Lung microvascular endothelial cell (primary cell): ENCODE measurements around the gene HMCN2. TPM values are rescaled to one million over a fixed set of nuclear protein-coding genes. Genes with fewer than 3 reads are reported as not detected.
"Not testable (repeated sequence)": the region's sequence is repeated elsewhere in the genome, so short reads cannot be mapped to it uniquely, and the experiment has no call there.

Source experiments
- DNase-seq, 2 donors: peaks; one replicate each; pipeline versions ENCODE4 v3.0.0 to v3.0.0-alpha.2; 2010; ENCODE audit warnings: low read depth in 2 of 2
- total RNA-seq: library from RNA; depleted of rRNA; stranded (reverse); fragments of >200 nt; gene quantifications from 2 replicates; pipeline ENCODE4 v1.2.1, GENCODE V29; 2014

The HMCN2 gene
- total RNA-seq, 1 donor from 2014 or later, result under 0.01 TPM

DNA sequence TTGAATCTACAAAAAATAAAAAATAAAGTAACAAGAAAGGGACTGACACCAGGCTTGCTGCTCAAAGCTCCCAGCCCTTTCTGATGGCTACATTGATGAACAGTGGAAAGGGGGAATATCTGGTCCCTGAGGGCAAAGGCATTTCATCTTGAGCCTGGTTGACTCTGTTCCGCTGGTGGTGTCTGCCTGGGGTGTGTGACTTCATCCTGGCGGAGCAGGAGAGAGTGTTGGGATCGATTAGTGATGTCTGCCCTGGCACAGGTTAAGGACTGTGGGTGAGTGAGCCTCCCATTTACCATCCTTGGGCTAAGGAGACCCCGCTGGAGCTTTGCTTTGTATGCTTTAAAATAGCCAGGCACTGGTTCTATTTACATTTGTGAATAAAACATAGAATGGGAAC is 122.3 kb downstream of the HMCN2 start:
- DNase-seq, result no peak

GRCh38 chr9:130390390-130390789 is 124.8 kb downstream of the HMCN2 start:
- DNase-seq, result no peak

DNA sequence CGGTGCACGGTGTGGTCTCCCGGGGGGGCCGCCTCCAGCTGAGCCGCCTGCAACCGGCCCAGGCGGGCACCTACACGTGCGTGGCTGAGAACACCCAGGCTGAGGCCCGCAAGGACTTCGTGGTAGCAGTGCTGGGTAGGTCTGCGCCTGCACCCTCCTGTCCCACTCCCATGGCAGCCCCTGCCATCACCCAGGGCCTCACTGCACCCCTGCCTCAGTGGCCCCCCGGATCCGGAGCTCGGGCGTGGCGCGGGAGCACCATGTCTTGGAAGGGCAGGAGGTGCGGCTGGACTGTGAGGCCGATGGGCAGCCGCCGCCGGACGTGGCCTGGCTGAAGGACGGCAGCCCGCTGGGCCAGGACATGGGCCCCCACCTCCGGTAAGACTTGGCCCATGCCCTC is 125.4 kb downstream of the HMCN2 start:
- DNase-seq, result no peak

- no peak for DNase-seq
Measured at GRCh38 chr9:130391866-130392265, 126.3 kb downstream of the HMCN2 start.

DNA sequence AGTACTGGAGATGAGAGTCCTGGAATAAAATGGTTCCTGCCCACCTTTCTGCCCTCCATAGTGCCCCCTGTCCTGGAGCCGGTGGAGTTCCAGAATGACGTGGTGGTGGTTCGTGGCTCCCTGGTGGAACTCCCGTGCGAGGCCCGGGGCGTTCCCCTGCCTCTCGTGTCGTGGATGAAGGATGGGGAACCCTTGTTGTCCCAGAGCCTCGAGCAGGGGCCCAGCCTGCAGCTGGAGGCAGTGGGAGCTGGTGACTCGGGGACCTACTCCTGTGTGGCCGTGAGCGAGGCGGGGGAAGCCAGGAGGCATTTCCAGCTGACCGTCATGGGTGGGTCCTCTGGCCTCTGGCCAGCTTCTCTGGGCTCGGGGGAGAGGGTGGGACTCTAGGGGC is 128.1 kb downstream of the HMCN2 start:
- DNase-seq, result no peak

GRCh38 chr9:130394320-130394719 is 128.8 kb downstream of the HMCN2 start:
- no peak for DNase-seq

GRCh38 chr9:130394814-130395470 is 129.4 kb downstream of the HMCN2 start:
- no peak for DNase-seq

- no peak for DNase-seq
Measured at GRCh38 chr9:130395810-130396435, 130.4 kb downstream of the HMCN2 start.

GRCh38 chr9:130396581-130396980 is 131.0 kb downstream of the HMCN2 start:
- no peak for DNase-seq

DNA sequence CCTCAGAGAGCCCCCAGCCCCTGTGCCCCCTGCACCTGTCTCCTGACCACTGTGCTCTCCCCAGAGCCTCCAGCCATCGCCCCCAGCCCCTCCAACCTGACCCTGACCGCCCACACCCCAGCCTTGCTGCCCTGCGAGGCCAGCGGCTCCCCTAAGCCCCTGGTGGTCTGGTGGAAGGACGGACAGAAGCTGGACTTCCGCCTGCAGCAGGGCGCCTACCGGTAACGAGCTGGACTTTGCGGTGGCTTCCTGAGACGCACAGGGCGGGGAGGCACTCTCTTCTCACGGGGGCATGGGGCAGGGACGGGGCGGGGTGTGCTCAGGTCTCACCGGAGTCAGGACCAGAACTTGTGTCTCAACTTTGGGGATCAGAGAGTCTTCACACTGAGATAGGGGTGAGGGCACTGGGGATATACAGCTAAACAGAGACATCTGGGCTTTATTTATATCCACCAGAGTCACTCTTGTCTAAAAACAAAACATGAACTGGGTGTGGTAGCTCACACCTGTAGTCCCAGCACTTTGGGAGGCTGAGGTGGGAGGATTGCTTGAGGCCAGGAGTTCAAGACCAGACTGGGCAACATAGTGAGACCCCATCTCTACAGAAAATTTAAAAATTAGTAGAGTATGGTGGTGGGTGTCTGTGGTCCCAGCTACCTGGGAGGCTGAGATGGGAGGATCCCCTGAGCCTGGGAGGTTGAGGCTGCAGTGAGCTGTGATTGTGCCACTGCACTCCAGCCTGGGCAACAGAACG is 133.1 kb downstream of the HMCN2 start:
- DNase-seq, result no peak

GRCh38 chr9:130399768-130400167 is 134.2 kb downstream of the HMCN2 start:
- DNase-seq, result no peak

DNA sequence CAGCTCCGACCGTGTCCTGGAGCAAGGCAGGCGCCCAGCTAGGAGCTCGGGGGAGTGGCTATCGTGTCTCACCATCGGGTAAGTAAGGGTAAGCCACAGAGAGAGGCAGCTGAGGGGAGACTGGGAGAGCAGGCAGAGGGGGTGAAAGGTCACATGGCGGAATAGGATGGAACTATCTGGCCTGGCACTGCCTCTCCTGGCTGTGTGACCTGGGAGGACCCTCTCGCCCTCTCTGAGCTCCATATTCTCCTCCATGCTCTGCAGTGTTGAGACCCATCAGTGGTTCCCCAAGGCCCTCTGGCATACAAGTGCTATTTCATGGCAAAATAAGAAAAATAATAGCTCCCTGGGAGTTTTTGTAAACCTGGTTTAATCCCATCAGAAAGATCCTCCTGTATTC is 135.3 kb downstream of the HMCN2 start:
- DNase-seq, result no peak

DNA sequence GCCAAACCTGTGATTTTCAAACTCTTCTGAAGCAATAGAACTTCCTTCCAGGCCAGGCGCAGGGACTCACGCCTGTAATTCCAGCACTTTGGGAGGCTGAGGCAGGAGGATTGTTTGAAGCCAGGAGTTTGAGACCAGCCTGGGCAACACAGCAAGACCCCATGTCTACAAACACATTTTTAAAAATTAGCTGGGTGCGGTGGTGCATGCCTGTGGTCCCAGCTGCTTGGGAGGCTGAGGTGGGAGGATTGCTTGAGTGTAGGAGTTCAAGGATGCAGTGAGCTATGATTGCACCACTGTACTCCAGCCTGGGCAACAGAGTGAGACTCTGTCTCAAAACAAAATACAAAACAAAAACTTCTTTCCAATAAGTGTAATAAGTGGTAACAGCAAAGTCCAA is 136.2 kb downstream of the HMCN2 start:
- not testable (repeated sequence) for DNase-seq

DNA sequence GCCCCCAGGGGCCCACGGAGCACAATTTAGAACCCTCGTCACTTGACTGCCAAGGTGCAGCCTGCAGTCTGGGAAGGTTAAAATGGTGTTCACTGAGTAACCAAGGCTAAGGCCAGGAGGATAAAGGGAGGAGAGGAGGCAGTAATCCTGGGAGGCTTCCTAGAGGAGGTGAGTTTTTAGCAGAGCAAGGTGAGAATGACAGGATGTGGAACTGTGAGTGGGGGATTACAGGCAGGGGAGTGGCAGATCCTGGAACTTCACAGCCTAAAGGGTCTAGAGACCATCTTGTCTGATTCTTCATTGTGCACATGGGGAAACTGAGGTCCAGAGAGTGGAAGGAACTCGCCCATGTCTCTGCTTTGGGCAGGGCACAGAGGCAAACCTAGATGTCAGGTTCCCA is 136.7 kb downstream of the HMCN2 start:
- DNase-seq, result no peak

DNA sequence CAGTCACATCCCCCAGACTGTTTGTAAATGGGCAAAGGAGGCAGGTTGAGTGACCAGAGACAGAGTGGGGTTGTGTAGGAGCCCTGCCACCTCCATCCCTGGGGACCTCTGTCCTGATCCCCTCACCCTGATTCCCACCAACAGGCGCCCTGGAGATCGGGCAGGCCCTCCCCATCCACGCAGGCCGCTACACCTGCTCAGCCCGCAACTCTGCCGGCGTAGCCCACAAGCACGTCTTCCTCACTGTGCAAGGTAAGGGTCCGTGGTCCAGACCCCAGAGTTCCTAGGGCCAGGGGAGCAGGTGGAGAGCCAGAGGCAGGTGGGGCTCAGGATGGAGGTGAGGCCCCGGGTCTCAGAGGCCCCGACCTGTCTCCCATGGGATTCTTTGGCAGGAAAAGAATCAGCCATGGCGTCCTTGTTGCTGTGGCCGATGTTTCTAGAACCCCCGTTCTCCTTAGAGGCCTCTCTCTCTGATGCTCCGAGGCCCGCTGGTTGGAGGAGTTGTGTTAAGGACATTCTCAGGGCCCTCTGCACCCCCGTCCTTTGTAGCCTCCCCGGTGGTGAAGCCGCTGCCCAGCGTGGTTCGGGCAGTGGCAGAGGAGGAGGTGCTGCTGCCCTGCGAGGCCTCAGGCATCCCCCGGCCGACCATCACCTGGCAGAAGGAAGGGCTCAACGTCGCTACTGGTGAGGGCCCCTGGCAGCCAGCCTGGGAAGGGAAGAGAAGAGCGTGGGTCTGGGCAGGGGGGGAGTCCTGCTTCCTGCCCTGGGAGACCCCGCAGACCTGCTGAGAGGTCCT is 137.3 kb downstream of the HMCN2 start:
- DNase-seq, result no peak

DNA sequence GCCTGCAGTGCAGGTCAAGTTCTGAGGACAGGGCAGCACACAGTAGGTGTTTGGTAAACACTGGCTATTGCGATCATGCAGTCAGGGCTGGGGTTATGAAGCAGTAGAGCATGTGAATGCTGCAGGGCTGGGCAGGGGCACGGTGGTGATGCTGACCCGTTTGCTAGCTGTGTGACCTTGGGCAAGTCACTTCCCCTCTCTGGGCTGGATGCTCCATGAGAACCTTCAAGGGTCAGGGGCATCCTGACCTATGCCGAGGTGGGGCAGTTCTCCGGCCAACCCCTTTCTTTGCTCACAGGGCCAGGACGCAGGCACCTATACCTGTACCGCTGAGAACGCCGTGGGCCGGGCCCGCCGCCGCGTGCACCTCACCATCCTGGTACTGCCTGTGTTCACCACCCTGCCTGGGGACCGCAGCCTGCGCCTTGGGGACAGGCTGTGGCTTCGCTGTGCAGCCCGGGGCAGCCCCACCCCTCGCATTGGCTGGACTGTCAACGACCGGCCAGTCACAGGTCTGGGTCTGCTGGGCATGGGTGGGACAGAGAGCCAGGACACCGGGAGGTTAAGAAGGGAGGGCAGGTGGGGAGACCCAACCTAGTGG is 140.2 kb downstream of the HMCN2 start:
- DNase-seq, result no peak

DNA sequence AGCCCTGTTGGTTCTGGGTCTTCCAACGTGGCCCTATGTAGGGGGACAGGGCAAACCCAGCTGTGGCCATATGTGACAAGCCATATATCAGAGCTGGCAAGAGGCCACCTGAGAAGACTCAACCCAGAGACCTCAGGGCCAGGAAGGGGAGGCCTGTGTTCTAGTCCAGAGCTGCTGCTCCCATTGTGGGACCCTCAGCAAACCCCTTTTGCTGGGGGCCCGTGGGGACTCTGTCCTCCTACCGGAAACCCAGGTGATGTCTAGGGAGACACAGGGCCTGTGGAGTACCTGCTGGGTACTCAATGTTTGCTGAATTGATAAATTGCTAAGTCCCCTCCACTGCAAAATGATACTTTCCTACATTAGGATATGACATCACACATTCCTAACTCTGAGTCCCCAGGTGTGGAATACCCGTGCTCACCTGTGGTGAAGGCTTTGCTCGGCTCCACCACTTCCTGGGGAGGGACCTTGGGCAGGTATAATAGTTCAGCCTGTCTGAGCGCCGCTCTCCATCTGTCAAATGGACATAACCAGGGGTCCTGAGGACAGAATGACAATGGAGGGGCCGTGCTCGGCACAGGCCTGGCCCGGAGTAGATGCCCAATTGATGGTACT is 140.8 kb downstream of the HMCN2 start:
- DNase-seq, result no peak

DNA sequence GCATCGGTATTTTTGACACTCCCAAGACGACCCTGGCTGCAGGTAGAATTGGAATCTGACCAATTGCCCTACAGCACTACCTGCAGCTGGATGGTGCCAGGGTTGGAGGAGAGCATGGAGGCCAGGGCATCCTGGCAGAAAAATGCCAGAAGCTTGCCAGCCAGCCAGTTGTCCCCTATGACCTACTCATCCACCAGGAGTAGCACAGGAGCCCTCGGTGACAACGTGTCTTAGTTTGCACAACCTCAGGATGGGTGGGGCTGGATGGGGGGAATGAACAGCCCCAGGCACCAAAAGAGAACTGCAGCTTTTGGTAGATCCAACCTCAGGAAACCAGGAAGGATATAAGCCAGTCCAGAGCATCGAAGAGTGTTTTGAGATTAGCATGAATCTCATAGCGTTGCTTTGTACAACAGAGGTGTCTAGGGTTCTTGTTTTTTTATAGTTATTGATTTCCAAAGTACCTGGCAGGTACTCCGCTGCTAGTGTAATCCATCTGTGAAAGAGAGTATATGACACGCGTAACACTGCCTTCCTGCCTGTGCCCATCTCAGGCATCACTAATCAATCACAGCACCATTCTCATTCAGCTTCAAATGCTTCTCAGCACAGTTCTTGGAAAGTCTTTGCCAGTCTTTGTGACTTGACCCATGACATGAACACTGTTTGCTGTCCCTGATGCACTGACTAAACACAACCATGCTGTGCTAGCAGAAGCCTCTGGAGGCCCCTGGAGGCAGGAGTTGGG is 142.5 kb downstream of the HMCN2 start:
- no peak for DNase-seq

DNA sequence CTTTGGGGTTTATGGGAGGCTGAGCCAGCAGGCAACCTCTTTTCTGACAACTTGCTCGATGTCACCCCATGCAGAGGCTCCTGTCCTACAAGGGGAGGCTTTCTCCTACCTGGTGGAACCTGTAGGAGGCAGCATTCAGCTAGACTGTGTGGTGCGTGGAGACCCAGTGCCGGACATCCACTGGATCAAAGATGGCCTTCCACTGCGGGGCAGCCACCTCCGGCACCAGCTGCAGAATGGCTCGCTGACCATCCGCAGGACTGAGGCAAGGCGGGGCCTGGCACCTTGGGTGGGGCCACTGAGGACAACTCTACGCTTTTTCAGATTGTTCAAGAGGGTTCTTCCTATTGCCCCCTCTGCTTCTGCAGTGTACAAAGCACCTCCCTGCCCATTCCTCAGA is 143.1 kb downstream of the HMCN2 start:
- DNase-seq, result no peak

DNA sequence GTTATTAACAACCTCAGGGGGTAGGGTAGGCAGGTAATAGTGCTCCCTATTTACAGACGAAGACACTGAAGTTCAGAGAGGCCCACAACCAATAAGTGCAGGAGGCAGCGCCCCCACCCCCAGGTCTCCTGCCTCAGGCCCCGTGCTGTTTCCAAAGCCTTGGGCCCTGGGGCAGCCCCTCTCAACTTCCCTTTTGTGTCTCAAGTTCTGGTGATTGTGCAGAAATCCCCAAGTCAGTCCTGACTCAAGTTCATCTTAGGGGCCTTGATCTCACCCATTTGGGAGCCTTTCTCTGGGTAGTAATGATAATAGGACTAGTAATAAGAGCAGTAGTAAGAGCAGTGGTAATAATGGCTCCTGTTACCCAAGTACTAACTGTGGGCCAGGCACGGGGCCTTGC is 143.7 kb downstream of the HMCN2 start:
- no peak for DNase-seq
